Chondrocyte (in vitro differentiated cells): ENCODE data around the gene PRLH. TPM values are rescaled to one million over a fixed set of nuclear protein-coding genes. Genes with fewer than 3 reads are reported as not detected.

ENCODE experiments used
- DNase-seq: peaks from one replicate; pipeline ENCODE4 v3.0.0; 2021; ENCODE audit warnings: mixed read lengths, low spot score
- H3K27ac Mint-ChIP-seq: one replicate; pipeline ENCODE4 v1.8.0; 2021; ENCODE audit warnings: mild to moderate bottlenecking, moderate library complexity, mixed read lengths; ENCODE audit not compliant: unreplicated experiment
- H3K27me3 Mint-ChIP-seq: 2 replicates; pipeline ENCODE4 v1.8.0; 2021; ENCODE audit warnings: low read depth, mixed read lengths
- H3K36me3 Mint-ChIP-seq: 2 replicates; pipeline ENCODE4 v1.8.0; 2021; ENCODE audit warnings: low read depth, mixed read lengths
- H3K4me1 Mint-ChIP-seq: 2 replicates; pipeline ENCODE4 v1.8.0; 2021; ENCODE audit warnings: low read depth, mild to moderate bottlenecking, mixed read lengths
- H3K4me3 Mint-ChIP-seq: one replicate; pipeline ENCODE4 v1.8.0; 2021; ENCODE audit warnings: mild to moderate bottlenecking, moderate library complexity, mixed read lengths; ENCODE audit not compliant: unreplicated experiment
- H3K9me3 Mint-ChIP-seq: 2 replicates; pipeline ENCODE4 v1.8.0; 2021; ENCODE audit warnings: low read depth, mixed read lengths
- total RNA-seq: library from RNA; stranded (reverse); gene quantifications from 3 replicates; pipeline ENCODE4 v1.2.1, GENCODE V29; 2021
- TF ChIP-seq, protein P1 (sequence below): fragments of 200-600 bp; sonication (generic); IDR thresholded peaks from 2 replicates; pipeline ENCODE4 v1.5.0; 2021; ENCODE audit warnings: antibody characterized with exemption, mild to moderate bottlenecking, moderate library complexity

Gene PRLH
- total RNA-seq, 1 donor from 2014 or later, result not detected

- Mint-ChIP-seq H3K27ac (peak overlapping the region; percentile 54), H3K27me3 (peaks cover 2% of the 10 kb centered on the region), H3K9me3 (peaks cover 3% of the 10 kb centered on the region), H3K36me3 (no peaks in the 10 kb centered on the region), H3K4me1 (peaks cover 12% of the 10 kb centered on the region), H3K4me3 (no peak overlapping the region)
- DNase-seq, result peak; percentile 58
- TF ChIP-seq, protein P1, sequence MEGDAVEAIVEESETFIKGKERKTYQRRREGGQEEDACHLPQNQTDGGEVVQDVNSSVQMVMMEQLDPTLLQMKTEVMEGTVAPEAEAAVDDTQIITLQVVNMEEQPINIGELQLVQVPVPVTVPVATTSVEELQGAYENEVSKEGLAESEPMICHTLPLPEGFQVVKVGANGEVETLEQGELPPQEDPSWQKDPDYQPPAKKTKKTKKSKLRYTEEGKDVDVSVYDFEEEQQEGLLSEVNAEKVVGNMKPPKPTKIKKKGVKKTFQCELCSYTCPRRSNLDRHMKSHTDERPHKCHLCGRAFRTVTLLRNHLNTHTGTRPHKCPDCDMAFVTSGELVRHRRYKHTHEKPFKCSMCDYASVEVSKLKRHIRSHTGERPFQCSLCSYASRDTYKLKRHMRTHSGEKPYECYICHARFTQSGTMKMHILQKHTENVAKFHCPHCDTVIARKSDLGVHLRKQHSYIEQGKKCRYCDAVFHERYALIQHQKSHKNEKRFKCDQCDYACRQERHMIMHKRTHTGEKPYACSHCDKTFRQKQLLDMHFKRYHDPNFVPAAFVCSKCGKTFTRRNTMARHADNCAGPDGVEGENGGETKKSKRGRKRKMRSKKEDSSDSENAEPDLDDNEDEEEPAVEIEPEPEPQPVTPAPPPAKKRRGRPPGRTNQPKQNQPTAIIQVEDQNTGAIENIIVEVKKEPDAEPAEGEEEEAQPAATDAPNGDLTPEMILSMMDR, result no peak
Observed at GRCh38 chr2:237571551-237571950, 5.2 kb downstream of the PRLH start.

DNA sequence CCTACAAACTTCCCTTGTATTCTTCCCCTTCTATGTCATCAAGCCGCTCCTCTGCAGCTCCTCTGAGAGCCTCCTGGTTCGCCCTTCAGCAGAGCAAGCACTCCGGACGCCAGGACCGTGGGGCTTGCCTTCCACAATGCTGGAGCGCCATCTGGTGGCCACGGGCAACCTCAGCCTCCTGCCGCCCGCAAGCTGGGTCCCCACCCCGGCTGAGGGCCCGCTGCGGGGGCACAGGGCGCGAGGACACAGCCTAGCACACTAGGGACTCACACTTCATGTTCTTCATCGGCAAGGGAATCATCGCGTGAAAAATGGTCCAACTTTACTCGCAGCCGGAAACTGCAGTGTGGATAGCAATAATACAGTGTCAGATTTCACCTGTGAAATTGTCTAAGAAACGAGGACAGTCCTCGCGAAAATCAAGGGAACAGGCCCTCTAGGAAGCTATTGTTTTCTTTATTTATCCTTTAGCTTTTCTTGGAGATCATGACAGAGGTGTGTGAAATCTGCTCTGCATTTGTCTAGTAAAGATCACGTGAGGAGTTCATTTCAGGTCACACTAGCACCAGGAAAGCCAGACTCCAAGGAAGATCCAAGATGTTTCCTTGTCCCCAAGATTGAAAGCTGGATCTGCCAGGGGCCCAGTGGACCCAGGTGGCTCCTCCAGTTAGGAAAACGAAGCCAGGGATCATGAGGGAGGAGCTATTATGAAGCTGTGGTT lies 5.8 kb downstream of the PRLH start:
- TF ChIP-seq, protein P1, result peak; percentile 100
- H3K4me3 Mint-ChIP-seq, result peak overlapping the region; percentile 32
- peaks cover 3% of the 10 kb centered on the region for H3K9me3 Mint-ChIP-seq
- H3K36me3 Mint-ChIP-seq, result no peaks in the 10 kb centered on the region
- peak; percentile 97 for DNase-seq
- peaks cover 12% of the 10 kb centered on the region for H3K4me1 Mint-ChIP-seq
- H3K27me3 Mint-ChIP-seq, result peaks cover 4% of the 10 kb centered on the region
- H3K27ac Mint-ChIP-seq, result peak overlapping the region; percentile 19

DNA sequence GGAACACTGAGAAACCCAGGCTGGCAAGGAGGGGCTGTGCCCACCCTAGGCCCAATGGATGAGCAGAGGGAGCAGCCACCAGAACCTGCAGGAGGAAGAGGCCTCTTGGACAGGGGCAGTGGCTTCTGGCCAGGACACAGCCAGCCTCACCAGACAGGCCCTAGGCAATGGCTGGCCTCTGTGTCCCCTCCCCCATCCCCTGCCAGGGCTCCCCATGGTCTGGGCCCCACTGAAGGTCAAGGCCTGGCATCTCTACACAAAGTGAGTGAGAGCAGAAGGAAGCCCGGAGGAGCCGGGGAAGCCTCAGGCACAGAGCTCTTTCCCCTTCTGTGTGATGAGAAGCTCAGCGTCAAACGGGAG lies 6.3 kb downstream of the PRLH start:
- no peak overlapping the region for H3K4me3 Mint-ChIP-seq
- H3K36me3 Mint-ChIP-seq, result no peaks in the 10 kb centered on the region
- peaks cover 12% of the 10 kb centered on the region for H3K4me1 Mint-ChIP-seq
- H3K27me3 Mint-ChIP-seq, result peaks cover 2% of the 10 kb centered on the region
- DNase-seq, result peak; percentile 62
- peaks cover 3% of the 10 kb centered on the region for H3K9me3 Mint-ChIP-seq
- TF ChIP-seq, protein P1, result no peak
- H3K27ac Mint-ChIP-seq, result peak overlapping the region; percentile 2

GRCh38 chr2:237573721-237574415 lies 7.5 kb downstream of the PRLH start:
- DNase-seq, result no peak
- H3K36me3 Mint-ChIP-seq, result no peaks in the 10 kb centered on the region
- H3K9me3 Mint-ChIP-seq, result peaks cover 2% of the 10 kb centered on the region
- H3K27me3 Mint-ChIP-seq, result peaks cover 2% of the 10 kb centered on the region
- H3K4me1 Mint-ChIP-seq, result peaks cover 12% of the 10 kb centered on the region
- TF ChIP-seq, protein P1, result no peak
- H3K4me3 Mint-ChIP-seq, result no peak overlapping the region
- H3K27ac Mint-ChIP-seq, result no peak overlapping the region

DNA sequence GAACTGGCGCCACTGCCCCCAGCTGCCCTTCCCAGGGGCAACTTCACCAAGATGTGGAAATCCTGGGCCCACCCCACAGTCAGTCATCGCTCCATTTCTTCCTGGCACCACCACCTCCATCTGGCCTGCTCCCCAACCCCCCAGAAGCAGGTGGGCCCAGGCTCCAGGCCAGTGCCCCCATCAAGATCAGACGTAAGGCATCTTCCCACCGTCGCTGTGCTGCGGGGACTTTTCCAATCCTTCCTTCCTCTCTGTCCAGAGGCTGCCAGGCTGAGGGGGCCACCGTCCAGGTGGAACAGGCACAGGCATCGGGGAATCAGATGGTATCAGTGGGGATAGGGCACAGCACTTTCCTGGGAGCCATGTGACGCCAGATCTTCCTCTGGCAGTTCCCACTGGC lies 8.1 kb downstream of the PRLH start:
- Mint-ChIP-seq H3K36me3 (no peaks in the 10 kb centered on the region), H3K9me3 (no peaks in the 10 kb centered on the region), H3K27me3 (peaks cover 2% of the 10 kb centered on the region), H3K27ac (no peak overlapping the region), H3K4me1 (peaks cover 12% of the 10 kb centered on the region), H3K4me3 (no peak overlapping the region)
- peak; percentile 75 for DNase-seq
- TF ChIP-seq, protein P1, result no peak
